ENCODE measurements around the gene TMEM267. TPM values are rescaled to one million over a fixed set of nuclear protein-coding genes. Genes with fewer than 3 reads are reported as not detected.

The TMEM267 gene
- 18.3 to 27.1 TPM (median 23.1 TPM) in 5 replicates for total RNA-seq (2022; extraction: Qiagen RNA extraction; ENCODE audit: low read depth)

GRCh38 chr5:43483298-43484105, at the start of gene TMEM267:
Gene TMEM267, minus strand, starts transcription at chr5:43483865. Its CDS starts 29,896 bp downstream, at chr5:43453969.

GRCh38 chr5:43514816-43515677, 31.4 kb upstream of the TMEM267 start, which contains the start of gene C5orf34:
Gene C5orf34, minus strand, starts transcription at chr5:43515148. Its CDS starts 5,809 bp downstream, at chr5:43509339.

GRCh38 chr5:43412156-43412555, 71.5 kb downstream of the TMEM267 start, which contains the start of gene CCL28:
Gene CCL28, minus strand, starts transcription at chr5:43412391. Its CDS starts 75 bp downstream, at chr5:43412316.

Other genes with a start within 250 kb of the TMEM267 start
- 48.7 to 63.3 TPM (median 58.5 TPM) in 5 replicates for gene HMGCS1, start 170.5 kb downstream of the TMEM267 start, total RNA-seq (2022; extraction: Qiagen RNA extraction; ENCODE audit: low read depth)
- 0.06 to 0.31 TPM (median 0.13 TPM) in 5 replicates for gene CCL28, start 71.5 kb downstream of the TMEM267 start, total RNA-seq (2022; extraction: Qiagen RNA extraction; ENCODE audit: low read depth)
- gene C5orf34, start 31.3 kb upstream of the TMEM267 start, total RNA-seq (2022; extraction: Qiagen RNA extraction; ENCODE audit: low read depth), result 4.3 to 5.6 TPM (median 4.9 TPM) in 5 replicates
- gene PAIP1, start 73.2 kb upstream of the TMEM267 start, total RNA-seq (2022; extraction: Qiagen RNA extraction; ENCODE audit: low read depth), result 103 to 125 TPM (median 113 TPM) in 5 replicates
- gene NNT, start 119.3 kb upstream of the TMEM267 start, total RNA-seq (2022; extraction: Qiagen RNA extraction; ENCODE audit: low read depth), result 10.6 to 17.6 TPM (median 12.5 TPM) in 5 replicates